Umbilical cord (tissue), 2 donors: ENCODE results near the gene DBET. TPM values are rescaled to one million over a fixed set of nuclear protein-coding genes. Genes with fewer than 3 reads are reported as not detected.
"Not testable (repeated sequence)": the region's sequence is repeated elsewhere in the genome, so short reads cannot be mapped to it uniquely, and the experiment has no call there.

Source experiments
- DNase-seq: peaks from one replicate; pipeline ENCODE4 v3.0.0-alpha.2; 2015; ENCODE audit warnings: low spot score
- total RNA-seq: library from RNA; depleted of rRNA; stranded (reverse); fragments of >200 nt; gene quantifications from one replicate; pipeline ENCODE4 v1.2.3, GENCODE V29; 2014; ENCODE audit warnings: low replicate concordance; ENCODE audit not compliant: insufficient read depth

DBET gene
- total RNA-seq, 1 donor from 2014 or later, result not detected

DNA sequence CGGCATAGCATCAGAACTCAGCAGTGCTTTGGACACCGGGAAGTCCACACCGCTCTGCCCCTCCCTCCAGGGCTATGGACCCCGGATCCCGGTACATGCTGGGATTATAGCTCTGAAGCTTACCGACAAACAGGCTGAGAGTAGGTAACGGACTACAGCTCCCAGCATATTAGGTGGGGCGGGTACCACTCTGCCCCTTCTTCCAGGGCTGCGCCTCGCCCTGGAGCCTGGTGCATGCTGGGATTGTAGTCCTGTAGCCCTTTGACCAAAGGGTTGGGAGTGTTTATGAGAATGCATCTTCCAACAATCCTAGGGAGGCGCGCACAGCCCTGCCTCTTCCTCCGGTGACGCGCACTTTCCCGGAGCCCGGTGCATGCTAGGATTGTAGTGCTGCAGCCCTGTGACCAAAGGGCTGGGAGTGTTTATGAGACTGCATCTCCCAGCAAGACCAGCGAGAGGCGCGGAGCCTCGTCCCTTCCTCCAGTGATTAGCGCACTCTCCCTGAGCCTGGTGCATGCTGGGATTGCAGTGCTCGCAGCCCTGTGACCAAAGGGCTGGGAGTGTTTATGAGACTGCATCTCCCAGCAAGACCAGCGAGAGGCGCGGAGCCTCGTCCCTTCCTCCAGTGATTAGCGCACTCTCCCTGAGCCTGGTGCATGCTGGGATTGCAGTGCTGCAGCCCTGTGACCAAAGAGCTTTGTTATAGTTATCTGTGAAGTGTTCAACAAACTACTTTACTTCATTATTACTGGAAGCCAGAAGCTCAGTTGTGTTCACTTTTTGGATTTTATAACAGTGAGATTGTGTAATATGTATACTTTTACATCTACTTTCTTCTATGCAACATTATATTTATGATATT, 14.7 kb upstream of the DBET start:
- DNase-seq, result not testable (repeated sequence)

DNA sequence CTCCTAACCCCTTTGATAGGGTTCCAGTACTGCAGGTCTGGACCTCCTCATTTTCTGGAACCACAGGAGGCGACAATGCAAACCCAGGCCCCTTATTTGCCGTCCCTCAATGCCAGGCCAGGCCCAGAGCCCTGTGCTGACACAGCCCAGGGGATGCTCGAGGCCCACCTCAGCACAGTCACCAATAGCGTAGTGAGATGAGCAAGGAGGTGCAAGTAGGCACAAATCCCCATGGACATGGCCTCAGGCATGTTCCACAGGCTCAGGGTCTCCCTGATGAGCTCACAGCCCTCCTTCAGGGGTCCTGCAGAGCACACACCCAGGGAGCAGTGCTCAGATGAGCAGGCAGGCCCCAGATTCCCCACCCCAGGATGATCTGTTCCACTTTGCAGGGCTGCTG, 5.3 kb upstream of the DBET start:
- DNase-seq, result not testable (repeated sequence)

DNA sequence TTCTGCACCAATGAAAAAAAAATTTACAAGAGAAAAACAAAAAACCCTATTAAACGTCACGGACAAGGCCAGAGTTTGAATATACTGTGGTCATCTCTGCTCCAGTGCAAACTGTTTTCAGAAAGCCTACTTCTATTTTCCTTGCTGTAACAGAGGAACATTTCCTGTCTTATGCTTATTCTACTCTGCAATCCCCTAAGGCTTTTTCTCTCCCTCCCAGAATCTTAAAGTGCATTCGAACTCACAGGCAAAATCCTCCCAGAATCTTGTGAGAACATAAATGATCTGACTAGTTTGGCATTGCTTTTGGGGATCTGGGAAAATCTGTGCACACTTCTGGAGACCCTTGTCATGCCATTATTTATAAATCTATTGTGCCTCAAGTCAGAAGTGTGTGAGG, 503 bp downstream of the DBET start:
- DNase-seq, result not testable (repeated sequence)

DNA sequence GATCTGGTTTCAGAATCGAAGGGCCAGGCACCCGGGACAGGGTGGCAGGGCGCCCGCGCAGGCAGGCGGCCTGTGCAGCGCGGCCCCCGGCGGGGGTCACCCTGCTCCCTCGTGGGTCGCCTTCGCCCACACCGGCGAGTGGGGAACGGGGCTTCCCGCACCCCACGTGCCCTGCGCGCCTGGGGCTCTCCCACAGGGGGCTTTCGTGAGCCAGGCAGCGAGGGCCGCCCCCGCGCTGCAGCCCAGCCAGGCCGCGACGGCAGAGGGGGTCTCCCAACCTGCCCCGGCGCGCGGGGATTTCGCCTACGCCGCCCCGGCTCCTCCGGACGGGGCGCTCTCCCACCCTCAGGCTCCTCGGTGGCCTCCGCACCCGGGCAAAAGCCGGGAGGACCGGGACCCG, 4.0 kb downstream of the DBET start:
- DNase-seq, result not testable (repeated sequence)

DNA sequence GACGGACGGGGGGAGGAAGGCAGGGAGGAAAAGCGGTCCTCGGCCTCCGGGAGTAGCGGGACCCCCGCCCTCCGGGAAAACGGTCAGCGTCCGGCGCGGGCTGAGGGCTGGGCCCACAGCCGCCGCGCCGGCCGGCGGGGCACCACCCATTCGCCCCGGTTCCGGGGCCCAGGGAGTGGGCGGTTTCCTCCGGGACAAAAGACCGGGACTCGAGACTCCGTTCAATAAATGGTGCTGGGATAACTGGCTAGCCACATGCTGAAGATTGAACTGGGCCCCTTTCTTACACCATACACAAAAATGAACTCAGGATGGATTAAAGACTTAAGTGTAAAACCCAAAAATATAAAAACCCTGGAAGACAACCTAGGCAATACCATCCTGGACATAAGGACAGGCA, 28.8 kb downstream of the DBET start:
- DNase-seq, result not testable (repeated sequence)

DNA sequence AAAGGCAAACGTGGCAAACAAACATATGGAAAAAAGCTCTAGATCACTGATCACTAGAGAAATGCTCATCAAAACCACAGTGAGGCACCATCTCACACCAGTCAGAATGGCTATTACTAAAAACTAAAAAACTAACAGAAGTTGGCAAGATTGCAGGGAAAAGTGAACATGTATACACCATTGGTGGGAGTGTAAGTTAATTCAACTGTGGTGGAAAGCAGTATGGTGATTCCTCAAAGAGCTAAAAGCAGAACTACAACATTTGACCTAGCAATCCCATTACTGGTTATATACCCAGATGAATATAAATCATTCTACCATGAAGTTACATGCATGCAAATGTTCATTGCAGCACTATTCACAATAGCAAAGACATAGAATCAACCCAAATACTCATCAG, 29.7 kb downstream of the DBET start:
- not testable (repeated sequence) for DNase-seq

DNA sequence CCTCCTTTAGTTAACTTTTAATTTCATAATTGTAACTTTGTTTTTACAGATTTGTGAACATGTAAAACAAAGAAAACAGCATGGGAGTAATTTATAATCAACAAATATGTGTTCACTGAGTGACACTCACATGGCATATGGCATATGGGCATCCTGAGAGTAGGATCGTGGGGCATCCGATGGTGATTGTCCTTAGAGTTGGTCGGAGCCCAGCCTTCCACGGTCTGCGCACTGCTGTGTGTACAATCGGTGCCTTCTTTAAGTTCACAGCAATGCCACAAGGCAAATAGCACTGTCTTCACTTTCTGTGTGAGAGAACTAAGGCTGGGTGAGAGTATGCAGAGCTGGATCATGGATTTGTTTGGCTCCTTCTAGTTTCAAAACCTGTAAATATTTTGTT, 31.0 kb downstream of the DBET start:
- not testable (repeated sequence) for DNase-seq

- DNase-seq, result not testable (repeated sequence)
These were observed 35.3 kb downstream of the DBET start for GRCh38 chr4:190099605-190100004.

DNA sequence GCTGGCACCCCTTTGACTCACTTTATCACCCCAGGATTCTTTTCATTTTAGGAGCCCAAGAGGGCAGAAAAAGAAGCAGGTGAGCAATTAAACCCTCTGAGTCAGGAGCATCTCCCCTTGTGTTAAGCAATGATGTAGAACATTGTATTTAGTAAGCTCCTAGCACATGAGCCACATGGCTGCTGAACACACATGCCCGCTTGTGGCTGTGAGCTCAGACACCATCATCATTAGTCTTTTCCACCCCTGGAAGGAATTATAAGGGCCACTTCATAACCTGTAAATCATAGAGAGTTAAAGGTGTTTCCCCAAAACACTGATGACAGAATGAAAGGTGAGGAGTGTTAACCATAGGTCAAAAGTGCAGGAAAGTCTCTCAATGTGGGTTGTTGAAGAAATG, 37.2 kb downstream of the DBET start:
- not testable (repeated sequence) for DNase-seq

DNA sequence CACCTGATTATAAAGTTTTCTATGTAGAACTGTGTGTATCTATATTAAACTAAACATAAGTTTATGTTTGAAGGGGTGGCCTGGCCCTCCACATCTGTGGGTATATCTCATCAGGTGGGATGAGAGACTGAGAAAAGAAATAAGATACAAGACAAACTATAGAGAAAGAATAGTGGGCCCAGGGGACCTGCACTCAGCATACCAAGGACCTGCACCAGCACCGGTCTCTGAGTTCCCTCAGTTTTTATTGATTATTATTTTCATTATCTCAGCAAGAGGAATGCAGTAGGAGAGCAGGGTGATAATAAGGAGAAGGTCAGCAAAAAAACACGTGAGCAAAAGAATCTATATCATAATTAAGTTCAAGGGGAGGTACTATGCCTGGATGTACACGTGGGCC, 41.9 kb downstream of the DBET start:
- DNase-seq, result not testable (repeated sequence)

DNA sequence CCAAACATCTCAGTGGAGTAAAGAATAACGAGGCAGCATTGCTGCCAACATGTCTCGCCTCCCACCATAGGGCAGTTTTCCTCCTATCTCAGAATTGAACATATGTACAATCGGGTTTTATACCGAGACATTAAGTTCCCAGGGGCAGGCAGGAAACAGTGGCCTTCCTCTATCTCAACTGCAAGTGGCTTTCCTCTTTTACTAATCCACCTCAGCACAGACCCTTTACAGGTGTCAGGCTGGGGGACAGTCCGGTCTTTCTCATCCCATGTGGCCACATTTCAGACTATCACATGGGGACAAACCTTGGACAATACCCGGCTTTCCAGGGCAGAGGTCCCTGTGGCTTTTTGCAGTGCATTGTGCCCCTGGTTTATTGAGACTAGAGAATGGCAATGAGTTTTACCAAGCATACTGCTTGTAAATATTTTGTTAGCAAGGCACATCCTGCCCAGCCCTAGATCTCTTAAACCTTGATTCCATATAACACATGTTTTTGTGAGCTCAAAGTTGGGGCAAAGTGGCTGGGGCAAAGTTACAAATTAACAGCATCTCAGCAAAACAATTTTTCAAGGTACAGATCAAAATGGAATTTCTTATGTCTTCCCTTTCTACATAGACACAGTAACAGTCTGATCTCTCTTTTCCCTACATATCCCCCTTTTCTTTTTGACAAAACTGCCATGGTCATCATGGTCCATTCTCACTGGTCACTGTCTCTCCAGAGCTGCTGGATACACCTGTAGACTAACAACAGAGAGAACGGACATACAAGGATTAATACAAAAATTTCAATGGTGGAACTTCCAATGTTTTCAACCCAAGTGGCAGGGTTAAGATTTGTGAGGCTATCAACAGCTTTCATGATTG, 42.5 kb downstream of the DBET start:
- DNase-seq, result not testable (repeated sequence)

GRCh38 chr4:190107766-190108485, 43.6 kb downstream of the DBET start:
- not testable (repeated sequence) for DNase-seq

DNA sequence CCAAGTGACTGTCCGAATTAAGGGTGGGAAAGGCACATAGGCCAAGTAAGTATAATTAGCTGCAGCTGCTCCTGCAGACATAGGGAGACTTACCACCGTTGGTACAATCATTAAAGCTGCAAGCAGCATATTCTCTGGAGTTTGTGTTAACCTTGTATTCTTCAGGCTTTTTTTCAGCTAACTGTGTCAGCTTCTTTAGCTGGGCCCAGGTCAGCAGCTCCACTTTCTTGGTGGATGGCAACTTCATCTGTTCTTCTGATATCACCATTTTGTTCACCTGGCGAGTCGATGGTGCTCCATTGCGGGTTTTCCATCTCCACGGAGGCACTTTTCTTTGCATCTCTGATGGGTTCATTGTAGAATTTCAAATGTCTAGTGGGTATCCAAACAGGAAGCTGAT, 44.5 kb downstream of the DBET start:
- DNase-seq, result not testable (repeated sequence)

DNA sequence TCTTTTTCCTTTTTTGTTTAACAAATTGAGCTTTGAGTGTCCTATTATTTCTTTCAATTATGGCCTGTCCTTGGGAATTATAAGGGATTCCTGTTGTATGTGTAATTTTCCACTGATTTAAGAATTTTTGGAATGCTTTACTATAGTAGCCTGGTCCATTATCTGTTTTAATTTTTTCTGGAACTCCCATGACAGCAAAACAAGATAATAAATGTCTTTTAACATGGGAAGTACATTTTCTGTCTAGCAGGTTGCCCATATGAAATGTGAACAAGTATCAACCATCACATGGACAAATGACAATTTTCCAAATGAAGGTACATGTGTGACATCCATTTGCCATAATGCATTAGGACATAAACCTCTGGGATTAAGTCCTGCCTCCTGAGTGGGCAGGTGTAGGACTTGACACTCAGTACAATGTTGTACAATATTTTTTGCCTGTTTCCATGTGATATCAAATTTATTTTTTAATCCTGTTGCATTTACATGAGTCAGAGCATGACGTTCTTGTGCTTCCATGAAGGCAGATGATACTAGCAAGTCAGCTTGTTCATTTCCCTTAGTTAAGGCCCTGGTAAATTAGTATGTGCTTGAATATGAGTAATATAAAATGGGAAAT, 45.2 kb downstream of the DBET start:
- DNase-seq, result not testable (repeated sequence)

DNA sequence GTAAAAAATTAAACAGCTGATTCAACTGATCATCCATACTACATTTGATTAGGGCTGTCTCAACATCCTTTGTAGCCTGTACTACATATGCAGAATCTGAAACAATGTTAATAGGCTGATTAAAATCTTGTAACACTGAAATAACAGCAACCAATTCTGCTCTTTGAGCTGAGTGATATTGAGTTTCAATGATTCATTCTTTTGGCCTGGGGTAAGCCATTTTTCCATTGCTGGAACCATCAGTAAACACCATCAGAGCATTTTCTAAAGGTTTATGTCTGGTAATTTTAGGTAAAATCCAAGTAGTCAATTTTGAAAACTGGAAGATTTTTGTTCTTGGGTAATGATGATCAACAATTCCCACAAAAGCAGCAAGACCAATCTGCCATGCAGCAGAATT, 45.7 kb downstream of the DBET start:
- not testable (repeated sequence) for DNase-seq

DNA sequence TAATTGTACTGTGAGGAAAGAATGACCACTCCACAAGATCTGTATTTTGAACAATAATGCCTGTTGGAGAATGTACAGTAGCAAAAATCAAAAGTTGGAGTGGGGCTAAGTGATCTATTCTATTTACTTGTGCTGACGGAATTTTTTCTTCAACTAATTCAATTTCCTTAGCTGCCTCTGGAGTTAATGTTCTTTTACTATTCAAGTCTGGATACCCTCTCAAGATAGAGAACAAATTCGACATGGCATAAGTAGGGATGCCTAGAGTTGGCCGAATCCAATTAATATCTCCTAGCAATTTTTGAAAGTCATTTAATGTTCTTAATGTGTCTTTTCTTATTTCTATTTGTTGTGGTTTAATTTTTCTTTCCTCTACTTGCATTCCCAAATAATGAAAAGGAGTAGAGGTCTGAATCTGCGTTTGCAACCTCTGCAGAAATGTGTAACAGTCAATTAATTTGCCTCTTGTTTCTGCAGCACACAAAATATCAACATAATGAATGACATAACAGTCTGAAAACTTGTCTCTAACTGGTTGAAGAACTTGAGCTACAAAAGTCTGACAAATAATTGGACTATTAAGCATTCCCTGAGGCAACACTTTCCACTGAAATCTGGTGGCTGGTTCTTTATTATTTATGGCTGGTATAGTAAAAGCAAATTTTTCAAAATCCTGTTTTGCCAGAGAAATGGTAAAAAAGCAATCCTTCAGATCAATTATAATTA, 46.4 kb downstream of the DBET start:
- DNase-seq, result not testable (repeated sequence)

DNA sequence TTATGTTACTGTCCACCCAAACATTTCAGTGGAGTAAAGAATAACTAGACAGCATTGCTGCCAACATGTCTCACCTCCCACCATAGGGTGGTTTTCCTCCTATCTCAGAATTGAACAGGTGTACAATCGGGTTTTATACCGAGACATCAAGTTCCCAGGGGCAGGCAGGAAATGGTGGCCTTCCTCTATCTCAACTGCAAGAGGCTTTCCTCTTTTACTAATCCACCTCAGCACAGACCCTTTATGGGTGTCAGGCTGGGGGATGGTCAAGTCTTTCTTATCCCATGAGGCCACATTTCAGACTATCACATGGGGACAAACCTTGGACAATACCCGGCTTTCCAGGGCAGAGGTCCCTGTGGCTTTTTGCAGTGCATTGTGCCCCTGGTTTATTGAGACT, 48.6 kb downstream of the DBET start:
- not testable (repeated sequence) for DNase-seq

DNA sequence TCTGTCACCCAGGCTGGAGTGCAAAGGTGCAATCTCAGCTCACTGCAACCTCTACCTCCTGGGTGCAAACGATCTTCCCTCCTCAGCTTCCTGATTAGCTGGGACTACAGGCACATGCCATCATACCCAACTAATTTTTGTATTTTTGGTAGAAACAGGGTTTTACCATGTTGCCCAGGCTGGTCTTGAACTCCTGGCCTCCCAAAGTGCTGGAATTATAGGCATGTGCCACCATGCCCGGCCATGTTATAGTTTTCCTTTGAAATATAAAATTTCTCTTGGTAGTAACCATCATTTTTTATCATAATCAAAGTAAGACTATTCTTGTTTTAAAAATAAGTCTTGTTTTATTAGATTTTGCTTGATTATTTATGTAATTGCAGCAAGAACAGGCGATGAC, 50.7 kb downstream of the DBET start:
- not testable (repeated sequence) for DNase-seq
